Vagina (tissue), 2 donors: Measurements from ENCODE around the gene TST. TPM values are rescaled to one million over a fixed set of nuclear protein-coding genes. Genes with fewer than 3 reads are reported as not detected.

Experiments
- DNase-seq, 2 donors: peaks; one replicate each; pipeline ENCODE4 v3.0.0-alpha.2; 2017; ENCODE audit errors: extremely low spot score in 2 of 2
- H3K27ac ChIP-seq: fragments of 200-600 bp; sonication (generic); one replicate; pipeline ENCODE4 v1.5.1; 2019
- H3K27me3 ChIP-seq: fragments of 200-600 bp; sonication (generic); one replicate; pipeline ENCODE4 v1.5.1; 2019
- H3K36me3 ChIP-seq, 2 donors: fragments of 200-600 bp; sonication (generic); one replicate each; pipeline ENCODE4 v1.5.1; 2017 to 2019
- H3K4me1 ChIP-seq: fragments of 200-600 bp; sonication (generic); one replicate; pipeline ENCODE4 v1.5.1; 2019
- H3K4me3 ChIP-seq, 2 donors: fragments of 200-600 bp; sonication (generic); 1 replicate in 1 of 2; 2 replicates in 1 of 2; pipeline ENCODE4 v1.5.1; 2016 to 2019
- H3K9me3 ChIP-seq: fragments of 200-600 bp; sonication (generic); one replicate; pipeline ENCODE4 v1.5.1; 2019
- CTCF ChIP-seq, 3 experiments: fragments of 450-650 bp in 2 of 3; fragments of 200-600 bp in 1 of 3; sonication (generic) in 1 of 3; IDR thresholded peaks; one replicate each; pipeline ENCODE4 v1.5.1; 2017 to 2019; ENCODE audit warnings: antibody characterized with exemption in 3 of 3, mild to moderate bottlenecking in 2 of 3, moderate library complexity in 2 of 3
- POLR2A ChIP-seq, 2 donors: fragments of 450-650 bp; IDR thresholded peaks; one replicate each; pipeline ENCODE4 v1.6.1; 2017; ENCODE audit warnings: antibody characterized with exemption in 2 of 2, mild to moderate bottlenecking in 2 of 2, moderate library complexity in 2 of 2
- POLR2AphosphoS5 ChIP-seq, 2 donors: sonication (generic); formaldehyde crosslinking; IDR thresholded peaks; one replicate each; pipeline ENCODE4 v1.9.0; 2017; ENCODE audit warnings: antibody characterized with exemption in 2 of 2, mild to moderate bottlenecking in 2 of 2, low read depth in 1 of 2; ENCODE audit not compliant: insufficient read depth in 1 of 2
- intact Hi-C: fragments of 100-400 bp; cut with DNase I; formaldehyde crosslinking; loops from one replicate; pipeline ENCODE4 v1.15.1; 2023
- total RNA-seq: library from RNA; depleted of rRNA; stranded (reverse); fragments of >200 nt; gene quantifications from one replicate; pipeline ENCODE4 v1.2.3, GENCODE V29; 2016

Gene TST
- total RNA-seq, 1 donor from 2014 or later, result 50.8 TPM

GRCh38 chr22:37002633-37003032 is 16.6 kb downstream of the TST start:
- DNase-seq, result no peak
- TF ChIP-seq POLR2AphosphoS5 (IDR thresholded peaks at IDR 0.05; ENCODE audit: insufficient read depth in 1 of 2, low read depth in 1 of 2), result no peak
- no peak for TF ChIP-seq CTCF (IDR thresholded peaks at IDR 0.05)
- TF ChIP-seq POLR2A (IDR thresholded peaks at IDR 0.05), result no peak
- intact Hi-C loops, result no loop called here
- no peaks in the 10 kb centered on the region for H3K36me3 ChIP-seq
- no peaks in the 10 kb centered on the region for H3K27me3 ChIP-seq
- H3K9me3 ChIP-seq, result no peaks in the 10 kb centered on the region
- H3K27ac ChIP-seq, result no peak overlapping the region
- no peak overlapping the region for H3K4me3 ChIP-seq
- H3K4me1 ChIP-seq, result no peaks in the 10 kb centered on the region

GRCh38 chr22:37001826-37002225 is 17.4 kb downstream of the TST start:
- Histone ChIP-seq H3K27me3 (no peaks in the 10 kb centered on the region), H3K36me3 (no peaks in the 10 kb centered on the region), H3K27ac (no peak overlapping the region), H3K4me1 (no peaks in the 10 kb centered on the region), H3K9me3 (no peaks in the 10 kb centered on the region), H3K4me3 (no peak overlapping the region)
- DNase-seq, result no peak
- intact Hi-C loops, result no loop called here
- TF ChIP-seq CTCF (IDR thresholded peaks at IDR 0.05) (no peak), POLR2A (IDR thresholded peaks at IDR 0.05) (no peak), POLR2AphosphoS5 (IDR thresholded peaks at IDR 0.05; ENCODE audit: insufficient read depth in 1 of 2, low read depth in 1 of 2) (no peak)

- no peak for DNase-seq
- intact Hi-C loops, result no loop called here
- no peaks in the 10 kb centered on the region for H3K27me3 ChIP-seq
Observed at GRCh38 chr22:37000676-37001534, 18.3 kb downstream of the TST start.

GRCh38 chr22:36999463-36999862 is 19.8 kb downstream of the TST start:
- Histone ChIP-seq H3K9me3 (no peaks in the 10 kb centered on the region), H3K27ac (no peak overlapping the region), H3K4me1 (no peaks in the 10 kb centered on the region), H3K27me3 (no peaks in the 10 kb centered on the region), H3K4me3 (no peak overlapping the region), H3K36me3 (no peaks in the 10 kb centered on the region)
- intact Hi-C loops, result no loop called here
- TF ChIP-seq POLR2AphosphoS5 (IDR thresholded peaks at IDR 0.05; ENCODE audit: insufficient read depth in 1 of 2, low read depth in 1 of 2), result no peak
- TF ChIP-seq POLR2A (IDR thresholded peaks at IDR 0.05), result no peak
- no peak for TF ChIP-seq CTCF (IDR thresholded peaks at IDR 0.05)
- DNase-seq, result no peak

More at GRCh38 chr22:37000676-37001534, 18.3 kb downstream of the TST start:
- Histone ChIP-seq H3K36me3 (no peaks in the 10 kb centered on the region), H3K4me3 (no peak overlapping the region), H3K27ac (no peak overlapping the region), H3K9me3 (no peaks in the 10 kb centered on the region), H3K4me1 (no peaks in the 10 kb centered on the region)
- TF ChIP-seq CTCF (IDR thresholded peaks at IDR 0.05) (no peak), POLR2A (IDR thresholded peaks at IDR 0.05) (no peak), POLR2AphosphoS5 (IDR thresholded peaks at IDR 0.05; ENCODE audit: insufficient read depth in 1 of 2, low read depth in 1 of 2) (no peak)
